ENCODE measurements around the gene LTB4R2. TPM values are rescaled to one million over a fixed set of nuclear protein-coding genes. Genes with fewer than 3 reads are reported as not detected.

LTB4R2 gene
- total and polyA plus RNA-seq, 12 donors, result 0.51 to 2.4 (median 1.1) TPM

GRCh38 chr14:24312736-24313507, 3.0 kb downstream of the LTB4R2 start:
- Histone ChIP-seq H3K9me3 (no peaks in the 10 kb centered on the region), H3K36me3 (peaks cover 0 to 4% (median 0%) of the 10 kb centered on the region in 9 donors), H3K27me3 (peaks cover 0 to 19% (median 0%) of the 10 kb centered on the region in 7 donors), H3K27ac (peak overlapping the region in 9 of 10 donors; percentile 46 to 95 (median 78)), H3K4me1 (peaks cover 22 to 100% (median 79%) of the 10 kb centered on the region in 9 donors), H3K4me3 (peak overlapping the region in 1 of 10 donors; percentile 22)
- 54 to 58% methylated on average over 9 of the region's 9 CpGs for WGBS, 2 donors
- DNase-seq (peak in 1 of 2 donors; percentile 66), ATAC-seq (peak in 4 of 8 donors; percentile 11 to 52 (median 20))
- TF ChIP-seq CTCF (IDR thresholded peaks at IDR 0.05), result no peak
- intact Hi-C loops (cut with DNase I), result loop anchor here in 1 of 10 donors (5.0 kb wide), 1 partner anchor 301 kb away; no protein-coding TSS in a partner anchor

- Histone ChIP-seq H3K27ac (peak overlapping the region in 8 of 10 donors; percentile 46 to 95 (median 83)), H3K4me1 (peaks cover 22 to 100% (median 75%) of the 10 kb centered on the region in 9 donors), H3K27me3 (peaks cover 0 to 29% (median 0%) of the 10 kb centered on the region in 7 donors), H3K9me3 (no peaks in the 10 kb centered on the region), H3K4me3 (peak overlapping the region in 1 of 10 donors; percentile 10), H3K36me3 (peaks cover 0 to 13% (median 0%) of the 10 kb centered on the region in 9 donors)
- TF ChIP-seq CTCF (IDR thresholded peaks at IDR 0.05), result no peak
- 83 to 85% methylated on average over 2 of the region's 2 CpGs for WGBS, 2 donors
- intact Hi-C loops (cut with DNase I), result loop anchor here in 1 of 10 donors (5.0 kb wide), 1 partner anchor 302 kb away; no protein-coding TSS in a partner anchor
- DNase-seq, result no peak
- no peak for ATAC-seq
Observed at GRCh38 chr14:24313913-24314312, 4.0 kb downstream of the LTB4R2 start.

GRCh38 chr14:24314377-24315193, 4.6 kb downstream of the LTB4R2 start:
- no peak for DNase-seq

More at GRCh38 chr14:24314377-24315193, 4.6 kb downstream of the LTB4R2 start:
- Histone ChIP-seq H3K27me3 (peaks cover 0 to 34% (median 4%) of the 10 kb centered on the region in 7 donors), H3K9me3 (no peaks in the 10 kb centered on the region), H3K4me3 (peak overlapping the region in 1 of 10 donors; percentile 36), H3K36me3 (peaks cover 0 to 20% (median 0%) of the 10 kb centered on the region in 9 donors), H3K4me1 (peaks cover 20 to 96% (median 72%) of the 10 kb centered on the region in 9 donors), H3K27ac (peak overlapping the region in 8 of 10 donors; percentile 3 to 95 (median 83))
- 73 to 83% methylated on average over 5 of the region's 5 CpGs for WGBS, 2 donors
- no peak for TF ChIP-seq CTCF (IDR thresholded peaks at IDR 0.05)
- no peak for ATAC-seq
- intact Hi-C loops (cut with DNase I), result loop anchor here in 1 of 10 donors (5.0 kb wide), 2 partner anchors 123 to 302 kb away; no protein-coding TSS in a partner anchor

Data from heart right ventricle (tissue), 16 donors.